GM23338 (cell line): ENCODE results near the gene EHD2. TPM values are rescaled to one million over a fixed set of nuclear protein-coding genes. Genes with fewer than 3 reads are reported as not detected.
"Not testable (repeated sequence)": the region's sequence is repeated elsewhere in the genome, so short reads cannot be mapped to it uniquely, and the experiment has no call there.

Source experiments
- ATAC-seq: fragments of 200-7000 bp; cut with Tn5 transposase; 3 replicates; pipeline ENCODE4 v1.9.1; 2020
- DNase-seq: peaks from one replicate; pipeline ENCODE4 v3.0.0-alpha.2; 2015; ENCODE audit warnings: low spot score
- H2AFZ ChIP-seq: fragments of 200-600 bp; sonication (generic); 2 replicates; pipeline ENCODE4 v1.8.0; 2016; ENCODE audit warnings: antibody characterized with exemption, mild to moderate bottlenecking, moderate library complexity
- H3F3A ChIP-seq: fragments of 200-600 bp; sonication (generic); replicated peaks from 2 replicates; pipeline ENCODE4 v1.8.0; 2017; ENCODE audit warnings: antibody characterized with exemption, mixed run types, low read depth
- H3K27ac ChIP-seq: fragments of 200-600 bp; sonication (generic); 2 replicates; pipeline ENCODE4 v1.6.1; 2016; ENCODE audit warnings: low read depth
- H3K27me3 ChIP-seq: fragments of 200-600 bp; sonication (generic); 2 replicates; pipeline ENCODE4 v1.8.0; 2016; ENCODE audit warnings: mild to moderate bottlenecking, mixed run types, moderate library complexity; ENCODE audit not compliant: insufficient read depth
- H3K36me3 ChIP-seq: fragments of 200-600 bp; sonication (generic); 2 replicates; pipeline ENCODE4 v1.8.0; 2016; ENCODE audit warnings: mild to moderate bottlenecking; ENCODE audit not compliant: insufficient read depth
- H3K4me1 ChIP-seq: fragments of 200-600 bp; sonication (generic); 2 replicates; pipeline ENCODE4 v1.8.0; 2016; ENCODE audit warnings: mild to moderate bottlenecking, moderate library complexity; ENCODE audit not compliant: insufficient read depth
- H3K4me2 ChIP-seq: fragments of 200-600 bp; sonication (generic); 2 replicates; pipeline ENCODE4 v1.7.1; 2017; ENCODE audit warnings: mixed run types
- H3K4me3 ChIP-seq: fragments of 200-600 bp; sonication (generic); 2 replicates; pipeline ENCODE4 v1.6.1; 2016; ENCODE audit warnings: mixed run types
- H3K79me2 ChIP-seq: fragments of 200-600 bp; sonication (generic); replicated peaks from 2 replicates; pipeline ENCODE4 v1.8.0; 2017; ENCODE audit warnings: mild to moderate bottlenecking; ENCODE audit not compliant: insufficient read depth
- H3K9me2 ChIP-seq: fragments of 200-600 bp; sonication (generic); 2 replicates; pipeline ENCODE4 v1.8.0; 2017; ENCODE audit not compliant: insufficient read depth
- H4K20me1 ChIP-seq: fragments of 200-600 bp; sonication (generic); replicated peaks from 2 replicates; pipeline ENCODE4 v1.8.0; 2017; ENCODE audit warnings: mild to moderate bottlenecking; ENCODE audit not compliant: insufficient read depth
- H3K27ac Mint-ChIP-seq: 2 replicates; pipeline ENCODE4 v1.8.0; 2020; ENCODE audit warnings: inconsistent platforms, mild to moderate bottlenecking, moderate library complexity, mixed read lengths
- H3K27me3 Mint-ChIP-seq: 3 replicates; pipeline ENCODE4 v1.8.0; 2022; ENCODE audit warnings: low read depth, mild to moderate bottlenecking, moderate library complexity, mixed read lengths, inconsistent platforms; ENCODE audit not compliant: insufficient read depth, poor library complexity
- H3K36me3 Mint-ChIP-seq: 3 replicates; pipeline ENCODE4 v1.8.0; 2021; ENCODE audit warnings: low read depth, mild to moderate bottlenecking, inconsistent platforms, moderate library complexity, mixed read lengths
- H3K4me1 Mint-ChIP-seq: 3 replicates; pipeline ENCODE4 v1.8.0; 2020; ENCODE audit warnings: mild to moderate bottlenecking, inconsistent platforms, mixed read lengths
- H3K4me3 Mint-ChIP-seq: 3 replicates; pipeline ENCODE4 v1.8.0; 2021; ENCODE audit warnings: moderate library complexity, mild to moderate bottlenecking, inconsistent platforms, mixed read lengths
- H3K9me3 Mint-ChIP-seq: 3 replicates; pipeline ENCODE4 v1.8.0; 2020; ENCODE audit warnings: moderate library complexity, mild to moderate bottlenecking, inconsistent platforms, mixed read lengths
- CREB1 ChIP-seq: fragments of 250-450 bp; sonication (Bioruptor Pico); IDR thresholded peaks from 2 replicates; pipeline ENCODE4 v1.5.0; 2020; ENCODE audit warnings: low read depth, mild to moderate bottlenecking, moderate library complexity
- CTCF ChIP-seq, 2 experiments: fragments of 200-600 bp in 1 of 2; sonication (generic) in 1 of 2; conservative IDR thresholded peaks; 2 replicates each; pipeline versions ENCODE4 v1.5.1 to v1.6.1; 2016 to 2017; ENCODE audit warnings: antibody characterized with exemption in 2 of 2, low read depth in 2 of 2, mild to moderate bottlenecking in 2 of 2, moderate library complexity in 1 of 2
- EZH2 ChIP-seq: fragments of 200-600 bp; sonication (generic); IDR thresholded peaks from one replicate; pipeline ENCODE4 v1.8.0; 2017; ENCODE audit warnings: antibody characterized with exemption, mild to moderate bottlenecking, low read depth; ENCODE audit not compliant: unreplicated experiment
- EZH2phosphoT487 ChIP-seq: fragments of 200-600 bp; sonication (generic); IDR thresholded peaks from one replicate; pipeline ENCODE4 v1.8.1; 2018; ENCODE audit warnings: antibody characterized with exemption; ENCODE audit not compliant: unreplicated experiment
- JUNB ChIP-seq: IDR thresholded peaks from one replicate; pipeline ENCODE4 v1.6.1; 2016; ENCODE audit warnings: antibody characterized with exemption; ENCODE audit not compliant: unreplicated experiment
- NANOG ChIP-seq: IDR thresholded peaks from 2 replicates; pipeline ENCODE4 v1.6.1; 2016; ENCODE audit warnings: antibody characterized with exemption, borderline replicate concordance
- STAT1 ChIP-seq: IDR thresholded peaks from one replicate; pipeline ENCODE4 v1.6.1; 2016; ENCODE audit warnings: antibody characterized with exemption; ENCODE audit not compliant: unreplicated experiment
- ZNF114 ChIP-seq: fragments of 250-450 bp; sonication (Bioruptor Pico); IDR thresholded peaks from 2 replicates; pipeline ENCODE4 v1.5.0; 2020; ENCODE audit warnings: mild to moderate bottlenecking, moderate library complexity
- ZNF331 ChIP-seq: fragments of 250-450 bp; sonication (Bioruptor Pico); IDR thresholded peaks from 2 replicates; pipeline ENCODE4 v1.5.0; 2020; ENCODE audit warnings: low read depth, mild to moderate bottlenecking, moderate library complexity
- ZNF462 ChIP-seq: fragments of 250-450 bp; sonication (Bioruptor Pico); IDR thresholded peaks from 2 replicates; pipeline ENCODE4 v1.5.0; 2020; ENCODE audit warnings: mild to moderate bottlenecking, moderate library complexity
- polyA plus RNA-seq: library from polyadenylated mRNA; unstranded; fragments of >200 nt; fragmentation: Nextera tagmentation; extraction: Ambion mirVana; gene quantifications from 2 replicates; pipeline ENCODE4 v1.2.1, GENCODE V29; 2016
- total RNA-seq: library from RNA; depleted of rRNA; stranded (reverse); fragments of >200 nt; shearing (Covaris generic); gene quantifications from 2 replicates; pipeline ENCODE4 v1.2.3, GENCODE V29; 2014

EHD2 gene
- total and polyA plus RNA-seq, 2 experiments from 2014 or later, result 6.6 to 10.8 TPM

GRCh38 chr19:47714855-47715254, 1.6 kb downstream of the EHD2 start:
- not testable (repeated sequence) for H3K27me3 ChIP-seq, H3F3A ChIP-seq, ATAC-seq, H3K27ac ChIP-seq, H3K36me3 ChIP-seq, H2AFZ ChIP-seq, H3K4me1 ChIP-seq, H3K4me2 ChIP-seq, H3K4me1 Mint-ChIP-seq, H4K20me1 ChIP-seq, H3K4me3 ChIP-seq, DNase-seq, H3K9me2 ChIP-seq, H3K27ac Mint-ChIP-seq, H3K79me2 ChIP-seq, H3K4me3 Mint-ChIP-seq
- Mint-ChIP-seq H3K36me3 (peaks cover 19% of the 10 kb centered on the region), H3K27me3 (peaks cover 19% of the 10 kb centered on the region), H3K9me3 (peaks cover 21% of the 10 kb centered on the region)

GRCh38 chr19:47716270-47716937, 3.2 kb downstream of the EHD2 start:
- Histone ChIP-seq H3K4me2 (no peak overlapping the region), H3F3A (no peaks in the 10 kb centered on the region; the same call in 1 of the 2 replicates), H3K36me3 (no peaks in the 10 kb centered on the region), H3K27me3 (no peaks in the 10 kb centered on the region), H3K27ac (no peak overlapping the region), H4K20me1 (no peaks in the 10 kb centered on the region), H3K4me3 (no peak overlapping the region), H3K79me2 (no peaks in the 10 kb centered on the region), H3K4me1 (no peaks in the 10 kb centered on the region; the same call in 1 of the 2 replicates), H2AFZ (no peak overlapping the region), H3K9me2 (no peaks in the 10 kb centered on the region)
- Mint-ChIP-seq H3K27ac (no peak overlapping the region), H3K27me3 (peaks cover 19% of the 10 kb centered on the region), H3K4me3 (no peak overlapping the region), H3K36me3 (peaks cover 19% of the 10 kb centered on the region), H3K4me1 (peaks cover 9% of the 10 kb centered on the region; the same call in 2 of the 3 replicates), H3K9me3 (peaks cover 21% of the 10 kb centered on the region)
- ATAC-seq, result no peak
- DNase-seq, result no peak
- TF ChIP-seq EZH2phosphoT487, result no peak
- TF ChIP-seq STAT1, result no peak
- no peak for TF ChIP-seq EZH2
- TF ChIP-seq ZNF331 (CRISPR knock-in tag), result no peak
- TF ChIP-seq CTCF (conservative IDR thresholded peaks at IDR 0.05; ENCODE audit: low read depth in 2 of 2), result no peak
- no peak for TF ChIP-seq CREB1
- no peak for TF ChIP-seq ZNF114 (CRISPR knock-in tag)
- TF ChIP-seq JUNB, result no peak
- no peak for TF ChIP-seq ZNF462 (CRISPR knock-in tag)
- TF ChIP-seq NANOG, result no peak
